Gastrocnemius medialis (tissue), 4 donors: ENCODE results near the gene FGF1.

Experiments used
- CTCF ChIP-seq, 5 experiments: fragments of 450-650 bp in 3 of 5; fragments of 200-600 bp in 2 of 5; sonication (generic) in 2 of 5; IDR thresholded peaks in 4 of 5; conservative IDR thresholded peaks in 1 of 5; 1 replicate in 4 of 5; 2 replicates in 1 of 5; pipeline ENCODE4 v1.5.1; 2016 to 2019; ENCODE audit warnings: antibody characterized with exemption in 5 of 5, mild to moderate bottlenecking in 3 of 5, moderate library complexity in 3 of 5
- POLR2A ChIP-seq, 2 donors: fragments of 450-650 bp; IDR thresholded peaks; one replicate each; pipeline ENCODE4 v1.6.1; 2017; ENCODE audit warnings: antibody characterized with exemption in 2 of 2, mild to moderate bottlenecking in 2 of 2, moderate library complexity in 2 of 2

- TF ChIP-seq CTCF (IDR thresholded peaks at IDR 0.05 in 4 of 5, conservative IDR thresholded peaks at IDR 0.05 in 1 of 5) (no peak), POLR2A (IDR thresholded peaks at IDR 0.05) (no peak)
Observed at GRCh38 chr5:142671266-142671665, 14.6 kb downstream of the FGF1 start.
